Common myeloid progenitor, CD34-positive (primary cell): ENCODE results near the gene CRACDL.
A peak's percentile ranks its signal among the peaks of the same experiment; 100 is the strongest.

Experiments
- CTCF ChIA-PET: fragments of 350-600 bp; sonication (Branson Sonifier 250); formaldehyde crosslinking; loops from one replicate; lab custom pipeline; 2021; ENCODE audit warnings: antibody characterized with exemption; lab: Charles Lee
- POLR2A ChIA-PET: fragments of 350-600 bp; sonication (Branson Sonifier 250); formaldehyde crosslinking; loops from one replicate; lab custom pipeline; 2021; ENCODE audit warnings: antibody characterized with exemption; lab: Charles Lee
- DNase-seq, 3 donors: peaks; one replicate each; pipeline versions ENCODE4 v3.0.0 to v3.0.0-alpha.2; 2013
- H3K27ac ChIP-seq, 2 experiments: 1 replicate in 1 of 2; 2 replicates in 1 of 2; pipeline ENCODE4 v1.7.0; 2013; ENCODE audit warnings: inconsistent platforms in 2 of 2, low read length in 2 of 2, mild to moderate bottlenecking in 2 of 2, low read depth in 1 of 2, moderate library complexity in 1 of 2; ENCODE audit not compliant: severe bottlenecking in 2 of 2, insufficient read depth in 1 of 2, poor library complexity in 1 of 2
- H3K27me3 ChIP-seq, 5 experiments: replicated peaks in 2 of 5; 1 replicate in 3 of 5; 2 replicates in 2 of 5; pipeline versions ENCODE4 v1.6.1 to v1.7.0; 2013; ENCODE audit warnings: low read length in 4 of 5, mild to moderate bottlenecking in 2 of 5, moderate library complexity in 2 of 5, inconsistent platforms in 1 of 5; ENCODE audit not compliant: insufficient read depth in 5 of 5, control insufficient read depth in 4 of 5
- H3K36me3 ChIP-seq, 4 experiments: 1 replicate in 2 of 4; 2 replicates in 2 of 4; pipeline versions ENCODE4 v1.6.1 to v1.7.0; 2013; ENCODE audit warnings: low read length in 3 of 4, control low read depth in 1 of 4, mild to moderate bottlenecking in 1 of 4; ENCODE audit not compliant: control insufficient read depth in 4 of 4, insufficient read depth in 4 of 4
- H3K4me1 ChIP-seq, 4 experiments: 1 replicate in 3 of 4; 2 replicates in 1 of 4; pipeline versions ENCODE4 v1.6.1 to v1.7.1; 2013; ENCODE audit warnings: low read length in 3 of 4, mild to moderate bottlenecking in 3 of 4, control low read depth in 1 of 4, inconsistent platforms in 1 of 4, moderate library complexity in 1 of 4; ENCODE audit not compliant: control insufficient read depth in 4 of 4, insufficient read depth in 4 of 4; ENCODE audit errors: control extremely low read depth in 1 of 4
- H3K4me3 ChIP-seq, 7 experiments: 1 replicate in 4 of 7; 2 replicates in 3 of 7; pipeline versions ENCODE4 v1.5.1 to v1.7.0; 2013; ENCODE audit warnings: mild to moderate bottlenecking in 7 of 7, low read length in 6 of 7, moderate library complexity in 6 of 7, inconsistent platforms in 2 of 7, low read depth in 2 of 7, control low read depth in 1 of 7; ENCODE audit not compliant: insufficient read depth in 4 of 7, control insufficient read depth in 1 of 7; ENCODE audit errors: extremely low read depth in 1 of 7
- H3K9me3 ChIP-seq, 5 experiments: 1 replicate in 4 of 5; 2 replicates in 1 of 5; pipeline versions ENCODE4 v1.6.1 to v1.7.1; 2013; ENCODE audit warnings: low read length in 4 of 5, mild to moderate bottlenecking in 2 of 5, inconsistent platforms in 1 of 5, low read depth in 1 of 5, moderate library complexity in 1 of 5; ENCODE audit not compliant: control insufficient read depth in 4 of 5, insufficient read depth in 2 of 5; ENCODE audit errors: control extremely low read depth in 1 of 5
- WGBS: methylation state at CpG from one replicate; pipeline ENCODE4 v1.1.5; 2013; ENCODE audit not compliant: insufficient coverage; 5-methylcytosine and 5-hydroxymethylcytosine counted together

Gene CRACDL

DNA sequence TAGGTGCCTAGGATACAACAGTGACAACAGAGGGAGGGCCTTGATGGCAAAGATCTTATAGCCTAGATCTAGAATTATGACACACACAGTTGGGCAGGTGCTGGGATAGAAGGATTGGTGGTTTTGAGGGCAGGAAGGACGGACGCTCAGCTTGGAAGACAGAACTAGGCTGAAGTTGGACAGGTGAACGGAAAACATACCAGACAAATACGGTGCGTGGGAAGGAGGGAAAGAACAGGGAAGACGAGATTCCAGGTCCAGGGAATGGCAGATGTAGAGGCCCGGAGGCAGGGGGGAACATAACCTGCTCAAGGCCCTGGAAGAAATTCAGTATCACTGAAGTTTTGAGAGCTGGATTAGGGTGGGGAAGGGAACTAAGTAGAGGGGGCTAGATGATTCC is 40.8 kb downstream of the CRACDL start:
- H3K27ac ChIP-seq: no peak overlapping the region
- CTCF ChIA-PET: no interaction called here
- H3K4me1 ChIP-seq: no peaks in the 10 kb centered on the region
- WGBS: 99% methylated on average over 7 of the region's 7 CpGs
- H3K4me3 ChIP-seq: no peak overlapping the region
- no peaks in the 10 kb centered on the region for H3K27me3 ChIP-seq
- no peak for DNase-seq
- POLR2A ChIA-PET: no interaction called here
- H3K9me3 ChIP-seq: peaks cover 0 to 3% (median 0%) of the 10 kb centered on the region in 5 experiments
- H3K36me3 ChIP-seq: no peaks in the 10 kb centered on the region

DNA sequence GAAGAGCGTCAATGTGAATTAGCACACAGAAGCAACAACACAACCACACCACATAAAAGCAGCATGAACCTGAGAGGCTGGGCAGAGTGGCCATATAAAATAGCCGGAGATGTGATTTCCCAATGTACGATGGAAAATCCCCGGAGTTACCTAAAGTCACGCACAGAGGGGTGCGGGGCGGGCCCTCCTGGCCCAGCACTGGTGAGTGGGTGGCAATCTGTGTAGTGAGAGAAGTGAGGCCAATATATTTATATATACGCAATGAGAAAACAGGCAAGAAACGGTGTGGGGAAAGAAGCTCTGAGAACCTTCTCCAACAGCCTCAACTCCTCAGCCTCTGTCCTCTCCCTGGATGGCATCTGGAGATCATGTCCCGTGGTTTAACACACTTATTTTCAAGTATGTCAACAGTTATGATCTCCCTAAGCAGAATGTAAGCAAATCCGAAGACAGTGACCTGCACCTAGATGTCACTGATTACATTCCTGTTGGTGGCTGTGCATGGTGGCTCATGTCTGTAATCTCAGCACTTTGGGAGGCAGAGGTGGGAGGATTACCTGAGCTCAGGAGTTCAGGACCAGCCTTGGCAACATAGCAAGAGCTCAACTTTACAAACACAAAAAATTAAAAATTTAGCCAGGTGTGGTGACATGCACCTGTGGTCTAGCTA is 41.6 kb downstream of the CRACDL start:
- WGBS: 100% methylated on average over 8 of the region's 11 CpGs
- Histone ChIP-seq H3K27me3 (no peaks in the 10 kb centered on the region), H3K9me3 (peaks cover 0 to 3% (median 0%) of the 10 kb centered on the region in 5 experiments), H3K4me3 (no peak overlapping the region), H3K27ac (no peak overlapping the region), H3K4me1 (no peaks in the 10 kb centered on the region), H3K36me3 (no peaks in the 10 kb centered on the region)
- ChIA-PET CTCF (interaction anchor here (0.7 kb wide), 1 partner anchor 27 kb away, joined by 3 read pairs; no protein-coding TSS in a partner anchor), POLR2A (no interaction called here)
- DNase-seq: no peak

DNA sequence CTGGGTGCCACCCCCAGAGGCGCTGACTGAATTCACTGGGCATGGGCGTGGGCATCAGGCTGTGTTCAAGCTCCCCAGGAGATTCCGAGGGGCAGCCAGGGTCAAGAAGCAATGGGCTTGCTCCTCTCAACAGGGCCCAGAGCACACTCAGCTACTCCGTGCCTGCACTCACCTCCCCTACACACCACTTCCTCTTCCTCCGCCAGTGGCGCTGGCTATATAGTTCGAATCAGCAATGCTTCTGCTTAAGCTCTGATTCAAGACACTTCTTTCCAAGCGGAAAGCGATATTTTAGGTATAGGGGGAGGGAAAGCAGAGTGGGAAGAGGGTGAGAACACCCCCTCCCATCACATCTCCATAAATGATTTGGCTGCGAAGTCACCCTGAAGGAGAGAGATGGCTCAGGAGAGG is 42.1 kb downstream of the CRACDL start:
- peaks cover 0 to 3% (median 0%) of the 10 kb centered on the region in 5 experiments for H3K9me3 ChIP-seq
- peak in 1 of 3 donors; percentile 14 for DNase-seq
- ChIA-PET POLR2A (no interaction called here), CTCF (no interaction called here)
- H3K4me1 ChIP-seq: no peaks in the 10 kb centered on the region
- no peak overlapping the region for H3K4me3 ChIP-seq
- no peaks in the 10 kb centered on the region for H3K27me3 ChIP-seq
- 67% methylated on average over 4 of the region's 10 CpGs for WGBS
- H3K36me3 ChIP-seq: no peaks in the 10 kb centered on the region
- no peak overlapping the region for H3K27ac ChIP-seq

DNA sequence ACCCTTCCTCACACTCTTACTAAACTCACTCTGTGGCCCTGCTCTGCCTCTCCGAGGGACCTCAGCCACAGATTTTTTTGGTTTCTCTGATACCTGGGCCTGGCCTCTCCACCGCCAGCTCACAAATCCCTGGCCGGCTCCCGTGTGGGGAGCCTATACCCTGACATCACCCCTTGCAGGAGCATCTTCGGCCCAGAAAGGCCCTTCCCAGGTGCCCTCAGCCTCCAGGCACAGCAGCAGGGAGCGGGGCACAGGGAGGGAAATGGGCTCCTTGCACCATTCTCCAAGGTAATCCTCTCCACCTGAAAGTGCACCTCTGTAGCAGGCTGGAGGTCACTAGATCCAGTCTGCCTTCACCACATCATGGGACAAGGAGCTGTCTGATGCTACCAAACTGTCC is 43.2 kb downstream of the CRACDL start:
- CTCF ChIA-PET: no interaction called here

DNA sequence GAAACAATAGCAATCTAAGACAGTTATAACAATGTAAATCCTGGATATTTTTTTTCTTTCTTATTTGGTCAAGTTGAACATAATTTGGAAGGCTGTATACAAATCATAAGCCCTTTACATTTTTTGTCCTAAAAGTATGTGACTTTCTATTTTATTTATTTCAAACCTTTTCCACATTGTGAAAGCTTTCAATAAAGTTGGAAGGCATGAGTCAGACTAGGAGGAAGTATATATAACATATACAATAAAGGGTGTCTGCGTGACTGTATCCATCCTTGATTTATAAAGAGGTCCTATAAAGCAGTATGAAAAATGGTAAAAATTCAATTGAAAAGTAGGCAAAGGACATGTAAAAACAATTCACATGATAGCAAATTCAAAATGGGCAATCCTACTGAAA is 44.4 kb downstream of the CRACDL start:
- CTCF ChIA-PET: no interaction called here

More for the DNA sequence above, 43.2 kb downstream of the CRACDL start:
- 100% methylated on average over 6 of the region's 6 CpGs for WGBS
- H3K4me3 ChIP-seq: no peak overlapping the region
- H3K27ac ChIP-seq: no peak overlapping the region
- H3K4me1 ChIP-seq: no peaks in the 10 kb centered on the region
- H3K9me3 ChIP-seq: peaks cover 0 to 4% (median 3%) of the 10 kb centered on the region in 5 experiments
- H3K36me3 ChIP-seq: no peaks in the 10 kb centered on the region
- H3K27me3 ChIP-seq: no peaks in the 10 kb centered on the region
- DNase-seq: no peak
- POLR2A ChIA-PET: interaction anchor here (0.7 kb wide), 1 partner anchor 42 kb away, joined by 3 read pairs; no protein-coding TSS in a partner anchor

DNA sequence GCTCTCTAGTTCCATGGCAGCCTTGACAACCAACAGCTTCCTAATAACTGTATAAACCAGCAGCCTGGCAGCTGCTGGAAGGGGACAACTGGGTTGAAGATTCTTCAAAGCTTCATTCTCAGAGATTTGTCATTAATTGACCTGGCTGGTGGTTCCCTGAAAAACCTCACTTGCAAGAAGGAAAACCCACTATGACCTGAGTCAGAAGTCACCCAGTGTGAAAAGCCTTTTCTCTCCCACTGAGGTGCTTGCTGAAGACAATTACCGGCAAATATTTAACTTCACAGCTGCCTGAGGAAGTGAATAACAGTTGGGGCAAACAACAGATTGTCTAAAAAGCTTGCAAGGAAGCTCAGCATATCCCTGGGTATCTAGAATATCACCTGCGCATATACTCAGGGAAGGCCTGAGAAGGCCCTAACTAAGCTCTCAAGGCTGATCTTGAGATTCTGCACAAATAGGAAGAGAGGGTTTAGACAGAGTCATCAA is 49.9 kb downstream of the CRACDL start:
- Histone ChIP-seq H3K4me1 (no peaks in the 10 kb centered on the region), H3K4me3 (no peak overlapping the region), H3K36me3 (no peaks in the 10 kb centered on the region), H3K9me3 (peaks cover 4 to 24% (median 10%) of the 10 kb centered on the region in 5 experiments), H3K27me3 (no peaks in the 10 kb centered on the region), H3K27ac (no peak overlapping the region)
- WGBS: 100% methylated on average over 2 of the region's 2 CpGs
- POLR2A ChIA-PET: no interaction called here
- CTCF ChIA-PET: no interaction called here
- no peak for DNase-seq

More for the DNA sequence above, 44.4 kb downstream of the CRACDL start:
- Histone ChIP-seq H3K27me3 (no peaks in the 10 kb centered on the region), H3K4me3 (no peak overlapping the region), H3K4me1 (no peaks in the 10 kb centered on the region), H3K27ac (no peak overlapping the region), H3K9me3 (peaks cover 0 to 15% (median 7%) of the 10 kb centered on the region in 5 experiments), H3K36me3 (no peaks in the 10 kb centered on the region)
- WGBS: no CpG with 5 or more reads among the region's 1 CpG
- DNase-seq: no peak
- POLR2A ChIA-PET: interaction anchor here (0.7 kb wide), 1 partner anchor 225 kb away, joined by 3 read pairs; no protein-coding TSS in a partner anchor

DNA sequence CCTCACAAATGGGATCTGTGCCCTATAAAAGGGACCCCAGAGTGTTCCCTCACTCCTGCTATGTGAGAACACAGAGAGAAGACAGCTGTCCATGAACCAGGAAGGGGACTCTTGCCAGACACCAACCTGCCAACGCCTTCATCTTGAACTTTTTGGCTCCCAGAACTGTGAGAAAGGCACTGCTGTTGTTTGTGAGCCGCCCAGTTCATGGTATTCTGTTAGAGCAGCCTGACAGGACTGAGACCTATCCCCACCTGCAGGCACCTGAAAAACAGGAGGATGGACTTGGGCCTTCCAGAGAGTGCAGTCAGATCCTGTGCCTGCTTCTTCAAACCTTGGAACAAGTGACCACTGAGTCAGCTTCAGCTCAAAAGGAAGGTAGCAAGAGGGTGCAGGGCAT is 51.4 kb downstream of the CRACDL start:
- Histone ChIP-seq H3K27ac (no peak overlapping the region), H3K4me1 (no peaks in the 10 kb centered on the region), H3K4me3 (no peak overlapping the region), H3K9me3 (peaks cover 4 to 24% (median 10%) of the 10 kb centered on the region in 5 experiments), H3K36me3 (no peaks in the 10 kb centered on the region), H3K27me3 (no peaks in the 10 kb centered on the region)
- ChIA-PET CTCF (no interaction called here), POLR2A (no interaction called here)
- 90% methylated on average over 2 of the region's 2 CpGs for WGBS
- DNase-seq: no peak
